SH-SY5Y (cell line): ENCODE measurements around the gene CLDN22.

Experiments used
- GATA2 ChIP-seq: IDR thresholded peaks from 2 replicates; pipeline ENCODE4 v1.6.1; 2011; ENCODE audit warnings: mild to moderate bottlenecking, low read depth, low read length
- GATA3 ChIP-seq: IDR thresholded peaks from 2 replicates; pipeline ENCODE4 v1.6.1; 2011; ENCODE audit warnings: low read depth, mild to moderate bottlenecking, low read length, moderate library complexity

GRCh38 chr4:183362036-183362435 is 42.0 kb upstream of the CLDN22 start:
- TF ChIP-seq GATA2 (no peak), GATA3 (no peak)
